Measurements from ENCODE around the gene TMEM183A.

GRCh38 chr1:203000217-203000944, 6.8 kb upstream of the TMEM183A start:
- TF ChIP-seq GABPA (IDR thresholded peaks at IDR 0.05; ENCODE audit: low read depth) = no peak
- no peak for TF ChIP-seq EP300 (IDR thresholded peaks at IDR 0.05; ENCODE audit: borderline replicate concordance in 1 of 2, control insufficient read depth in 1 of 2, low read depth in 2 of 2, low read length in 2 of 2)
- TF ChIP-seq TARDBP (IDR thresholded peaks at IDR 0.05; ENCODE audit: borderline replicate concordance) = no peak
- no peak for TF ChIP-seq YY1 (IDR thresholded peaks at IDR 0.05; ENCODE audit: low read depth, low read length)
- TF ChIP-seq SP1 (IDR thresholded peaks at IDR 0.05; ENCODE audit: low read depth, low read length) = no peak

All from GM12878 (cell line).